K562 (cell line): ENCODE data around the gene ADK. TPM values are rescaled to one million over a fixed set of nuclear protein-coding genes. Genes with fewer than 3 reads are reported as not detected.

Experiments used
- BRCA1 ChIP-seq, 2 experiments: fragments of 450-650 bp in 1 of 2; sonication (generic) in 1 of 2; formaldehyde crosslinking in 1 of 2; IDR thresholded peaks; 2 replicates each; pipeline versions ENCODE4 v1.5.0 to v1.6.1; 2017 to 2020; ENCODE audit warnings: mild to moderate bottlenecking in 1 of 2, missing genetic modification reagents in 1 of 2
- BRD9 ChIP-seq: fragments of 450-650 bp; IDR thresholded peaks from 2 replicates; pipeline ENCODE4 v1.6.1; 2018; ENCODE audit warnings: low read depth; ENCODE audit not compliant: partially characterized antibody
- FOXJ2 ChIP-seq: fragments of 200-800 bp; sonication (Bioruptor generic); IDR thresholded peaks from 2 replicates; pipeline ENCODE4 v1.6.1; 2016; ENCODE audit warnings: missing genetic modification characterization, missing compliant biosample characterization
- HINFP ChIP-seq: fragments of 450-650 bp; conservative IDR thresholded peaks from 2 replicates; pipeline ENCODE4 v1.6.1; 2016; ENCODE audit warnings: missing genetic modification characterization, low read depth, mild to moderate bottlenecking, control low read depth, missing compliant biosample characterization
- JUN ChIP-seq, 2 experiments: sonication (generic) in 1 of 2; formaldehyde crosslinking in 1 of 2; IDR thresholded peaks; 2 replicates each; pipeline versions ENCODE4 v1.6.1 to v1.8.0; 2012 to 2022; ENCODE audit warnings: borderline replicate concordance in 2 of 2, mild to moderate bottlenecking in 2 of 2, improper control_type of control experiment in 1 of 2, low read depth in 1 of 2, low read length in 1 of 2, missing genetic modification reagents in 1 of 2
- MAFK ChIP-seq: IDR thresholded peaks from 2 replicates; pipeline ENCODE4 v1.6.1; 2011; ENCODE audit warnings: low read length, improper control_type of control experiment
- MYC ChIP-seq, 2 experiments: fragments of 250-450 bp in 1 of 2; sonication (Bioruptor Pico) in 1 of 2; IDR thresholded peaks; 2 replicates each; pipeline versions ENCODE4 v1.5.1 to v1.6.1; 2012 to 2021; ENCODE audit warnings: low read depth in 2 of 2, borderline replicate concordance in 1 of 2, improper control_type of control experiment in 1 of 2, low read length in 1 of 2, mild to moderate bottlenecking in 1 of 2, moderate library complexity in 1 of 2
- NEUROD1 ChIP-seq: fragments of 150-350 bp; IDR thresholded peaks from 2 replicates; pipeline ENCODE4 v1.6.1; 2014; ENCODE audit warnings: borderline replicate concordance, low read length, low read depth; ENCODE audit not compliant: partially characterized antibody
- OTX1 ChIP-seq: fragments of 450-650 bp; formaldehyde crosslinking; IDR thresholded peaks from 2 replicates; pipeline ENCODE4 v1.4.0; 2022; ENCODE audit warnings: mild to moderate bottlenecking
- PHTF2 ChIP-seq: fragments of 250-450 bp; sonication (Bioruptor Pico); IDR thresholded peaks from 2 replicates; pipeline ENCODE4 v1.5.0; 2021; ENCODE audit warnings: mild to moderate bottlenecking
- RCOR1 ChIP-seq, 2 experiments: IDR thresholded peaks; 2 replicates each; pipeline ENCODE4 v1.6.1; 2012; ENCODE audit warnings: low read depth in 2 of 2, low read length in 2 of 2, borderline replicate concordance in 1 of 2, improper control_type of control experiment in 1 of 2
- RERE ChIP-seq: sonication (generic); formaldehyde crosslinking; IDR thresholded peaks from 2 replicates; pipeline ENCODE4 v1.8.0; 2023; ENCODE audit warnings: missing genetic modification reagents, mild to moderate bottlenecking, borderline replicate concordance
- RFX1 ChIP-seq: fragments of 450-650 bp; IDR thresholded peaks from 2 replicates; pipeline ENCODE4 v1.6.1; 2016; ENCODE audit warnings: mild to moderate bottlenecking, moderate library complexity
- SOX6 ChIP-seq: fragments of 450-650 bp; IDR thresholded peaks from 2 replicates; pipeline ENCODE4 v1.6.1; 2014; ENCODE audit warnings: mild to moderate bottlenecking
- SRSF1 ChIP-seq: fragments of 200-400 bp; formaldehyde crosslinking; IDR thresholded peaks from 2 replicates; pipeline ENCODE4 v1.6.1; 2017; ENCODE audit warnings: mild to moderate bottlenecking, low read depth, low read length, moderate library complexity
- SRSF9 ChIP-seq: fragments of 200-400 bp; formaldehyde crosslinking; IDR thresholded peaks from 2 replicates; pipeline ENCODE4 v1.6.1; 2017; ENCODE audit warnings: low read depth, low read length, borderline replicate concordance
- ZNF143 ChIP-seq: sonication (generic); formaldehyde crosslinking; IDR thresholded peaks from 2 replicates; pipeline ENCODE4 v1.9.0; 2022; ENCODE audit warnings: mild to moderate bottlenecking, missing genetic modification reagents
- ZNF655 ChIP-seq: fragments of 250-450 bp; sonication (Bioruptor Pico); IDR thresholded peaks from 2 replicates; pipeline ENCODE4 v1.5.0; 2021
- ZNF766 ChIP-seq: fragments of 200-800 bp; sonication (Bioruptor generic); conservative IDR thresholded peaks from 2 replicates; pipeline ENCODE4 v1.6.1; 2016; ENCODE audit warnings: missing genetic modification characterization, missing compliant biosample characterization
- polyA plus RNA-seq, 8 experiments: library from polyadenylated mRNA; depleted of rRNA in 4 of 8; stranded (reverse) in 5 of 8; unstranded in 3 of 8; fragments of >200 nt; fragmentation: Nextera tagmentation in 2 of 8; fragmentation: Illumina TruSeq in 1 of 8; extraction: Ambion mirVana in 2 of 8; extraction: Trizol in 1 of 8; gene quantifications; 2 replicates each; pipeline versions ENCODE4 v1.2.1 to v1.2.3, GENCODE V29; 2011 to 2014; ENCODE audit warnings: inconsistent platforms in 1 of 8, missing spikeins in 1 of 8
- total RNA-seq, 7 experiments: library from RNA; depleted of rRNA in 6 of 7; stranded (reverse); fragments of >200 nt in 6 of 7; fragmentation: Illumina TruSeq in 2 of 7; extraction: Trizol in 2 of 7; gene quantifications; 2 replicates each; pipeline versions ENCODE4 v1.2.1 to v1.2.3, GENCODE V29; 2011 to 2021; ENCODE audit warnings: low replicate concordance in 1 of 7

Gene ADK
- total and polyA plus RNA-seq, 9 of the 15 experiments (the other 6 are each of a cell fraction or from before 2014, with no cell fraction given), result 54.2 to 97.8 (median 73.6) TPM

- no peak for TF ChIP-seq RERE
- TF ChIP-seq SRSF1, result no peak
- no peak for TF ChIP-seq RCOR1 (IDR thresholded peaks at IDR 0.05; ENCODE audit: borderline replicate concordance in 1 of 2, low read depth in 2 of 2, low read length in 2 of 2)
- peak; percentile 33 for TF ChIP-seq NEUROD1
- no peak for TF ChIP-seq OTX1 (CRISPR knock-in tag)
- peak; percentile 96 for TF ChIP-seq FOXJ2 (tag)
- no peak for TF ChIP-seq ZNF143 (CRISPR knock-in tag)
- no peak for TF ChIP-seq ZNF655 (CRISPR knock-in tag)
- no peak for TF ChIP-seq HINFP (tag)
- TF ChIP-seq PHTF2 (CRISPR knock-in tag), result no peak
- TF ChIP-seq MAFK, result no peak
- TF ChIP-seq SRSF9, result no peak
- peak; percentile 97 for TF ChIP-seq RFX1
- TF ChIP-seq SOX6, result peak; percentile 95
- no peak for TF ChIP-seq BRCA1 (IDR thresholded peaks at IDR 0.05)
- TF ChIP-seq BRCA1 (CRISPR knock-in tag; IDR thresholded peaks at IDR 0.05), result no peak
- TF ChIP-seq MYC (IDR thresholded peaks at IDR 0.05; ENCODE audit: low read depth, low read length), result no peak
- no peak for TF ChIP-seq MYC (CRISPR knock-in tag; IDR thresholded peaks at IDR 0.05; ENCODE audit: borderline replicate concordance, low read depth)
- peak; percentile 81 for TF ChIP-seq ZNF766 (CRISPR knock-in tag)
- no peak for TF ChIP-seq JUN (IDR thresholded peaks at IDR 0.05; ENCODE audit: borderline replicate concordance, low read depth, low read length)
- TF ChIP-seq JUN (CRISPR knock-in tag; IDR thresholded peaks at IDR 0.05; ENCODE audit: borderline replicate concordance), result no peak
- TF ChIP-seq BRD9, result no peak
Observed at GRCh38 chr10:74589226-74589673, 438.2 kb downstream of the ADK start (continued).
